ENCODE results near the gene NCBP3. TPM values are rescaled to one million over a fixed set of nuclear protein-coding genes. Genes with fewer than 3 reads are reported as not detected.
"Not testable (repeated sequence)": the region's sequence is repeated elsewhere in the genome, so short reads cannot be mapped to it uniquely, and the experiment has no call there.

Gene NCBP3
- total RNA-seq, 4 donors from 2014 or later = 24.8 to 41.6 (median 32.2) TPM

- H3K4me1 ChIP-seq = no peaks in the 10 kb centered on the region
- no peak overlapping the region for H3K27ac ChIP-seq
- no peak for DNase-seq
- no peaks in the 10 kb centered on the region for H3K9me3 ChIP-seq
- H3K4me3 ChIP-seq = no peak overlapping the region
- H3K27me3 ChIP-seq = no peaks in the 10 kb centered on the region
- TF ChIP-seq POLR2A (IDR thresholded peaks at IDR 0.05) = no peak
- no peak for TF ChIP-seq CTCF (IDR thresholded peaks at IDR 0.05)
- H3K36me3 ChIP-seq = no peaks in the 10 kb centered on the region
Observed at GRCh38 chr17:3861761-3862681, 16.0 kb upstream of the NCBP3 start.

GRCh38 chr17:3860939-3861700 lies 15.1 kb upstream of the NCBP3 start:
- Histone ChIP-seq H3K4me3 (no peak overlapping the region), H3K9me3 (no peaks in the 10 kb centered on the region), H3K27ac (no peak overlapping the region), H3K36me3 (no peaks in the 10 kb centered on the region), H3K4me1 (no peaks in the 10 kb centered on the region), H3K27me3 (no peaks in the 10 kb centered on the region)
- DNase-seq = no peak
- TF ChIP-seq POLR2A (IDR thresholded peaks at IDR 0.05) (no peak), CTCF (IDR thresholded peaks at IDR 0.05) (no peak)

GRCh38 chr17:3859940-3860339 lies 13.9 kb upstream of the NCBP3 start:
- H3K36me3 ChIP-seq = no peaks in the 10 kb centered on the region
- TF ChIP-seq POLR2A (IDR thresholded peaks at IDR 0.05) (no peak), CTCF (IDR thresholded peaks at IDR 0.05) (no peak)
- no peak overlapping the region for H3K27ac ChIP-seq
- H3K27me3 ChIP-seq = no peaks in the 10 kb centered on the region
- DNase-seq = no peak
- H3K9me3 ChIP-seq = no peaks in the 10 kb centered on the region
- H3K4me3 ChIP-seq = no peak overlapping the region
- H3K4me1 ChIP-seq = no peaks in the 10 kb centered on the region

- Histone ChIP-seq H3K9me3 (no peaks in the 10 kb centered on the region), H3K4me1 (no peaks in the 10 kb centered on the region), H3K4me3 (no peak overlapping the region), H3K27ac (no peak overlapping the region), H3K27me3 (no peaks in the 10 kb centered on the region), H3K36me3 (no peaks in the 10 kb centered on the region)
- DNase-seq = no peak
- no peak for TF ChIP-seq POLR2A (IDR thresholded peaks at IDR 0.05)
- no peak for TF ChIP-seq CTCF (IDR thresholded peaks at IDR 0.05)
Observed at GRCh38 chr17:3857261-3858105, 11.4 kb upstream of the NCBP3 start.

GRCh38 chr17:3854204-3854603 lies 8.2 kb upstream of the NCBP3 start:
- not testable (repeated sequence) for H3K27ac ChIP-seq, H3K4me3 ChIP-seq, H3K27me3 ChIP-seq, H3K36me3 ChIP-seq, H3K9me3 ChIP-seq, DNase-seq, H3K4me1 ChIP-seq

Data from Peyer's patch (tissue), 4 donors.